Measurements from ENCODE around the gene ARPC5. TPM values are rescaled to one million over a fixed set of nuclear protein-coding genes. Genes with fewer than 3 reads are reported as not detected.

ARPC5 gene
- total and polyA plus RNA-seq, 9 of the 15 experiments (the other 6 are each of a cell fraction or from before 2014, with no cell fraction given) = 71.8 to 150 (median 91.6) TPM

DNA sequence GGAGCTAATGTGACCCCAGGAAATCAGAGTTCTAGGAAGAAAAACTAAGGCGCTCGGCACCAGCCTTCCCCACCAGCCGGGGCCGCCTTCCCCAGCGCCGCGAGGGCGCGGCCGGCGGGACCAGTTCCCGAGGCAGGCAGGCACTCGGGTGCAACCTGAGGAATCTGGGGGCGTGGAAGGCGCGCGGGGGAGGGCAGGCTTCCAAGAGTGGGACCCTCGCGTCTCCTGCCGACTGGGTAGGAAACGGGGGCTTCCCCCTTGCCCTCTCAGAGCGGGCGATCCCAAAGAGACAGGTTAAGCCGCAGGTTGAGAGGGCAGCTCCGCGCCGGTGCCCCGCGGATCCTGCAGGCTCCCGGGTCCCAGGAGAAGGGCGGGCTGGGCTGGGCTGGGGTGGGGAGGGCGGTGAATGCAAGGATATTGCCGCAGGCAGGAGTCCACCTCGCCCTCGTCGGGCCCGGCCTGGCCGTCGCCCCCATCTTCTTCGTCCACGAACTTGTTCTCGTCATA is 431 bp downstream of the ARPC5 start (continued):
- no peak for TF ChIP-seq ZNF449 (CRISPR knock-in tag; IDR thresholded peaks at IDR 0.05)
- no peak for TF ChIP-seq ETV6 (IDR thresholded peaks at IDR 0.05; ENCODE audit: borderline replicate concordance in 1 of 2, low read depth in 2 of 2, low read length in 1 of 2)
- TF ChIP-seq ETV6 (CRISPR knock-in tag; IDR thresholded peaks at IDR 0.05; ENCODE audit: borderline replicate concordance) = 0 out of 2 replicates have a peak, but pooled peaks have one; percentile 65
- TF ChIP-seq HDAC3 (IDR thresholded peaks at IDR 0.05; ENCODE audit: borderline replicate concordance, partially characterized antibody) = no peak
- TF ChIP-seq DEAF1 (CRISPR knock-in tag; IDR thresholded peaks at IDR 0.05) = no peak
- peak; percentile 76 for TF ChIP-seq EGR1 (conservative IDR thresholded peaks at IDR 0.05)
- TF ChIP-seq ZNF778 (CRISPR knock-in tag; IDR thresholded peaks at IDR 0.05) = no peak
- TF ChIP-seq, protein P1, sequence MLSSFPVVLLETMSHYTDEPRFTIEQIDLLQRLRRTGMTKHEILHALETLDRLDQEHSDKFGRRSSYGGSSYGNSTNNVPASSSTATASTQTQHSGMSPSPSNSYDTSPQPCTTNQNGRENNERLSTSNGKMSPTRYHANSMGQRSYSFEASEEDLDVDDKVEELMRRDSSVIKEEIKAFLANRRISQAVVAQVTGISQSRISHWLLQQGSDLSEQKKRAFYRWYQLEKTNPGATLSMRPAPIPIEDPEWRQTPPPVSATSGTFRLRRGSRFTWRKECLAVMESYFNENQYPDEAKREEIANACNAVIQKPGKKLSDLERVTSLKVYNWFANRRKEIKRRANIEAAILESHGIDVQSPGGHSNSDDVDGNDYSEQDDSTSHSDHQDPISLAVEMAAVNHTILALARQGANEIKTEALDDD (IDR thresholded peaks at IDR 0.05) = no peak
- TF ChIP-seq TBL1XR1 (IDR thresholded peaks at IDR 0.05; ENCODE audit: low read length in 2 of 2) = no peak
- TF ChIP-seq DIDO1 (tag; IDR thresholded peaks at IDR 0.05; ENCODE audit: low read depth) = no peak
- TF ChIP-seq KDM5B (IDR thresholded peaks at IDR 0.05; ENCODE audit: insufficient replicate concordance, low read depth, low read length) = peak; percentile 10
- no peak for TF ChIP-seq TAF9B (IDR thresholded peaks at IDR 0.05; ENCODE audit: partially characterized antibody)
- TF ChIP-seq SP1 (CRISPR knock-in tag; IDR thresholded peaks at IDR 0.05) = no peak
- TF ChIP-seq ZNF212 (CRISPR knock-in tag; IDR thresholded peaks at IDR 0.05) = no peak
- TF ChIP-seq ZNF589 (CRISPR knock-in tag; IDR thresholded peaks at IDR 0.05; ENCODE audit: low read depth) = 0 out of 2 replicates have a peak, but pooled peaks have one; percentile 36
- peak; percentile 83; the same call in 1 of the 2 replicates for TF ChIP-seq FOXK1 (CRISPR knock-in tag; IDR thresholded peaks at IDR 0.05; ENCODE audit: borderline replicate concordance)
- peak; percentile 54 for TF ChIP-seq RBBP5 (IDR thresholded peaks at IDR 0.05; ENCODE audit: borderline replicate concordance, insufficient read depth, low read length, poor library complexity, severe bottlenecking)
- TF ChIP-seq, protein P2, sequence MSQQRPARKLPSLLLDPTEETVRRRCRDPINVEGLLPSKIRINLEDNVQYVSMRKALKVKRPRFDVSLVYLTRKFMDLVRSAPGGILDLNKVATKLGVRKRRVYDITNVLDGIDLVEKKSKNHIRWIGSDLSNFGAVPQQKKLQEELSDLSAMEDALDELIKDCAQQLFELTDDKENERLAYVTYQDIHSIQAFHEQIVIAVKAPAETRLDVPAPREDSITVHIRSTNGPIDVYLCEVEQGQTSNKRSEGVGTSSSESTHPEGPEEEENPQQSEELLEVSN (IDR thresholded peaks at IDR 0.05; ENCODE audit: borderline replicate concordance in 1 of 2, extremely low read depth in 1 of 2, insufficient read depth in 1 of 2, insufficient read length in 1 of 2, low read depth in 1 of 2, low read length in 1 of 2, poor library complexity in 1 of 2, severe bottlenecking in 1 of 2) = peak in 1 of 2 experiments; percentile 56
- TF ChIP-seq ARID1B (IDR thresholded peaks at IDR 0.05) = no peak
- no peak for TF ChIP-seq ZNF133 (CRISPR knock-in tag; IDR thresholded peaks at IDR 0.05)
- no peak for TF ChIP-seq THRA (IDR thresholded peaks at IDR 0.05)

Data from K562 (cell line).